Erythroblast (primary cell): ENCODE measurements around the gene CIB2.

ENCODE experiments used
- GATA1 ChIP-seq: IDR thresholded peaks from 2 replicates; pipeline ENCODE4 v1.6.1; 2011; ENCODE audit warnings: low read depth, mild to moderate bottlenecking, control low read depth, low read length, moderate library complexity
- POLR2A ChIP-seq: IDR thresholded peaks from 2 replicates; pipeline ENCODE4 v1.6.1; 2011; ENCODE audit warnings: mild to moderate bottlenecking, low read length

DNA sequence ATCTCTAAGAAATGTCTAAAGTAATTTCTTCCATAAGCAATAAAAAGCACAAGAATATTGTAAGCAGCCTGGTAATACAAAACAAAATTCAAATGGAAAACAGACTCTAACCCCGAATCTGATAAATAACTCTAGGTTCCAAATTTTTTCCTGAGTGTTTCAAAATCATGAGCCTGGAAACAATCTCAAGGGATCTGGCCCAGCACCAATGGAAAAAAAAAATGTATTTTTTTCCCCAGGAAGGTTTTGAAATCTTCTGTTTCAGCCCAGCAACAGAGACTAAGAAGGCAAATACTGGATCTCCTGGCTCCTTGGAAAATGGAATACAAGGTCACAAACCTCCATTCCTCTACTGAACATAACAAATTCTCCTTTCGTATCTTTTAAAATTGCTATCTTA, 66.7 kb downstream of the CIB2 start:
- TF ChIP-seq POLR2A (no peak), GATA1 (no peak)
